GM10266 (cell line): Measurements from ENCODE around the gene ABLIM3.

Source experiments
- DNase-seq: peaks from one replicate; pipeline ENCODE4 v3.0.0; 2012; ENCODE audit errors: extremely low spot score
- CTCF ChIP-seq: IDR thresholded peaks from 2 replicates; pipeline ENCODE4 v1.5.1; 2012; ENCODE audit warnings: mild to moderate bottlenecking, low read depth; ENCODE audit not compliant: control insufficient read depth, insufficient read depth; ENCODE audit errors: missing control alignments

ABLIM3 gene

GRCh38 chr5:149273950-149274349 lies 132.7 kb downstream of the ABLIM3 start:
- no peak for TF ChIP-seq CTCF

DNA sequence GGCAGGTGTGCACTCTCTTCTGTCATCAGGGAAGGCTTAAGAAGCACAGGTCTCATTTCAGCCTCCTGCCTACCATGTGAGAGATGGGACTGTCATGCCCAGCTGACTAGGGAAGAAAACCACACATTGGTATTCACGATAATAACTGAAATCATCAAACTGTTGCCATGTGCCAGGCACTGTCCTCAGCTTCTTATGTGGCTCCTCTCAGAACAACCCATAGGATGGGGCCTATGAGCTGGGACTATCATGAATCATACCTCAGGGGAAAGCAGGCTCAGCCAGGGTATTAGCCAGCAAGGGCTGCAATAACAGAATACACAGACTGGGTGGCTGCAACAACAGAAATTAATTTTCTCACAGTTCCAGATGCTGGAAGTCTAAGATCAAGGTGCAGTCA lies 133.6 kb downstream of the ABLIM3 start:
- no peak for TF ChIP-seq CTCF
- no peak for DNase-seq

More at GRCh38 chr5:149273950-149274349, 132.7 kb downstream of the ABLIM3 start:
- no peak for DNase-seq

- TF ChIP-seq CTCF: no peak
- DNase-seq: no peak
Measured at GRCh38 chr5:149277801-149278200, 136.5 kb downstream of the ABLIM3 start.

GRCh38 chr5:149278451-149279210 lies 137.3 kb downstream of the ABLIM3 start:
- DNase-seq: no peak
- TF ChIP-seq CTCF: no peak

GRCh38 chr5:149279661-149280060 lies 138.4 kb downstream of the ABLIM3 start:
- no peak for DNase-seq
- TF ChIP-seq CTCF: no peak

DNA sequence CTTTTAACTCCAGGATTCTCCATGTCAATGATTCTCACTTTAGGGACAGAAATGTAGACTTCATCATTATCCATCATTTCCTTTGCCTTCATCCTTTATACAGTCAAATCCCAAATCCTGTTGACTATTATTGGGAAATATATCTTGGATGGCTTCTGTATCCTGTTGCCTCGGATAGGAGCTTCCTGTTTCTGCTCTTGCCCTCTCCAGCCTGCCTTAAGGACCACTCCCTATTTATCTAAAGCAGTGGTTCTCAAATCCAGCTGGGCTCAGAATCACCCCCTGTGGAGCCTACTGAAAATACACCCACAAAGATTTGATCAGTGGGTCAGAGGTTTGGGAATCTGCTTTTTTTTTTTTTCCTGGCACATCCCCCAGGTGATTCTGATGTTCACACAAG lies 138.8 kb downstream of the ABLIM3 start:
- TF ChIP-seq CTCF: no peak
- DNase-seq: no peak

GRCh38 chr5:149280802-149281201 lies 139.5 kb downstream of the ABLIM3 start:
- TF ChIP-seq CTCF: no peak

More at GRCh38 chr5:149280802-149281201, 139.5 kb downstream of the ABLIM3 start:
- no peak for DNase-seq
